Measurements from ENCODE around the gene EXOC6B.

DNA sequence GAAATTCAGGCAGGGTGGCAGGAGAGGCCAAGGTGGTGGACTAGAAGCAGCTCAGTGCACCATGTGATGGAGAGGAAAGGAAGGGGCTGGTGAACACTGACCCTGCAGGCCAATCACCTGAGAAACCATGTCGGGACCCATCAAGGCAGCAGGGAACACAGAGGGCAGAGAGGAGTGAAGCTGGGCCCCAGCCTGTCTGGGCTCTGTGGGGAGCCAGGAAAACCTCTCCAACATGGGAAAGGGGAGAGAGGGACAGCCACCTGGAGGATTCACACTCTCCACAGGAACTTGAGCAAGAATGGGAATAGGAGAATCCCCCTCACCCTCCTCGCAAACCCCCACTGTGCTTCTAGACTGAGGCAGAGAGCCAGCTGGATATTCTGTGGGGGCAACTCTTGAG is 592.6 kb downstream of the EXOC6B start:
- TF ChIP-seq, protein P1, sequence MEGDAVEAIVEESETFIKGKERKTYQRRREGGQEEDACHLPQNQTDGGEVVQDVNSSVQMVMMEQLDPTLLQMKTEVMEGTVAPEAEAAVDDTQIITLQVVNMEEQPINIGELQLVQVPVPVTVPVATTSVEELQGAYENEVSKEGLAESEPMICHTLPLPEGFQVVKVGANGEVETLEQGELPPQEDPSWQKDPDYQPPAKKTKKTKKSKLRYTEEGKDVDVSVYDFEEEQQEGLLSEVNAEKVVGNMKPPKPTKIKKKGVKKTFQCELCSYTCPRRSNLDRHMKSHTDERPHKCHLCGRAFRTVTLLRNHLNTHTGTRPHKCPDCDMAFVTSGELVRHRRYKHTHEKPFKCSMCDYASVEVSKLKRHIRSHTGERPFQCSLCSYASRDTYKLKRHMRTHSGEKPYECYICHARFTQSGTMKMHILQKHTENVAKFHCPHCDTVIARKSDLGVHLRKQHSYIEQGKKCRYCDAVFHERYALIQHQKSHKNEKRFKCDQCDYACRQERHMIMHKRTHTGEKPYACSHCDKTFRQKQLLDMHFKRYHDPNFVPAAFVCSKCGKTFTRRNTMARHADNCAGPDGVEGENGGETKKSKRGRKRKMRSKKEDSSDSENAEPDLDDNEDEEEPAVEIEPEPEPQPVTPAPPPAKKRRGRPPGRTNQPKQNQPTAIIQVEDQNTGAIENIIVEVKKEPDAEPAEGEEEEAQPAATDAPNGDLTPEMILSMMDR (IDR thresholded peaks at IDR 0.05): no peak
- TF ChIP-seq POLR2A (IDR thresholded peaks at IDR 0.05): no peak
